H9 (cell line): ENCODE data around the gene SCAF1. TPM values are rescaled to one million over a fixed set of nuclear protein-coding genes. Genes with fewer than 3 reads are reported as not detected.

Experiments used
- DNase-seq: peaks from one replicate; pipeline ENCODE4 v3.0.0-alpha.2; 2017
- H2AFZ ChIP-seq: one replicate; pipeline ENCODE4 v1.6.1; 2013; ENCODE audit warnings: mild to moderate bottlenecking, low read length, control low read depth, moderate library complexity
- H2AK5ac ChIP-seq: 2 replicates; pipeline ENCODE4 v1.6.1; 2013; ENCODE audit warnings: low read length, control low read depth, mixed read lengths; ENCODE audit not compliant: insufficient read length
- H2BK120ac ChIP-seq: one replicate; pipeline ENCODE4 v1.6.1; 2013; ENCODE audit warnings: low read depth, mild to moderate bottlenecking, low read length, control low read depth, inconsistent platforms; ENCODE audit not compliant: poor library complexity, severe bottlenecking
- H2BK12ac ChIP-seq: 2 replicates; pipeline ENCODE4 v1.6.1; 2013; ENCODE audit warnings: low read length, control low read depth, mixed read lengths, low read depth; ENCODE audit not compliant: insufficient read length
- H2BK15ac ChIP-seq: 2 replicates; pipeline ENCODE4 v1.6.1; 2013; ENCODE audit warnings: low read depth, low read length, control low read depth
- H2BK20ac ChIP-seq: one replicate; pipeline ENCODE4 v1.6.1; 2013; ENCODE audit warnings: low read depth, mild to moderate bottlenecking, low read length, control low read depth, inconsistent platforms; ENCODE audit not compliant: poor library complexity, severe bottlenecking
- H2BK5ac ChIP-seq: 2 replicates; pipeline ENCODE4 v1.6.1; 2013; ENCODE audit warnings: low read length, control low read depth, mixed read lengths; ENCODE audit not compliant: insufficient read length
- H3K14ac ChIP-seq: 2 replicates; pipeline ENCODE4 v1.6.1; 2013; ENCODE audit warnings: low read length, control low read depth; ENCODE audit not compliant: insufficient read depth
- H3K18ac ChIP-seq: 2 replicates; pipeline ENCODE4 v1.6.1; 2013; ENCODE audit warnings: low read depth, mild to moderate bottlenecking, mixed read lengths, low read length, control low read depth; ENCODE audit not compliant: insufficient read length
- H3K23ac ChIP-seq: 2 replicates; pipeline ENCODE4 v1.6.1; 2013; ENCODE audit warnings: low read length, control low read depth, mixed read lengths, low read depth; ENCODE audit not compliant: insufficient read length
- H3K23me2 ChIP-seq: 2 replicates; pipeline ENCODE4 v1.6.1; 2013; ENCODE audit warnings: low read depth, mild to moderate bottlenecking, mixed read lengths, low read length, control low read depth; ENCODE audit not compliant: insufficient read length, poor library complexity, severe bottlenecking
- H3K27ac ChIP-seq: 2 replicates; pipeline ENCODE4 v1.5.1; 2013; ENCODE audit warnings: low read length, control low read depth, mixed read lengths, low read depth; ENCODE audit not compliant: insufficient read length
- H3K27me3 ChIP-seq: 2 replicates; pipeline ENCODE4 v1.6.1; 2013; ENCODE audit warnings: low read length, control low read depth, inconsistent platforms; ENCODE audit not compliant: insufficient read depth
- H3K4ac ChIP-seq: 2 replicates; pipeline ENCODE4 v1.6.1; 2013; ENCODE audit warnings: low read depth, mild to moderate bottlenecking, control low read depth, inconsistent platforms, low read length, moderate library complexity
- H3K4me1 ChIP-seq: 2 replicates; pipeline ENCODE4 v1.6.1; 2013; ENCODE audit warnings: low read length, control low read depth, inconsistent platforms; ENCODE audit not compliant: insufficient read depth
- H3K4me2 ChIP-seq: 2 replicates; pipeline ENCODE4 v1.6.1; 2013; ENCODE audit warnings: low read length, control low read depth, mixed read lengths; ENCODE audit not compliant: insufficient read length, insufficient read depth
- H3K56ac ChIP-seq: 2 replicates; pipeline ENCODE4 v1.6.1; 2013; ENCODE audit warnings: low read depth, mild to moderate bottlenecking, mixed read lengths, low read length, control low read depth; ENCODE audit not compliant: insufficient read length
- H3K79me1 ChIP-seq: 2 replicates; pipeline ENCODE4 v1.6.1; 2013; ENCODE audit warnings: low read depth, mild to moderate bottlenecking, moderate library complexity, low read length, control low read depth, inconsistent platforms; ENCODE audit not compliant: insufficient read depth, poor library complexity, severe bottlenecking
- H3K79me2 ChIP-seq: 2 replicates; pipeline ENCODE4 v1.6.1; 2013; ENCODE audit warnings: low read length, control low read depth, inconsistent platforms; ENCODE audit not compliant: insufficient read depth
- H3K9ac ChIP-seq: 2 replicates; pipeline ENCODE4 v1.6.1; 2013; ENCODE audit warnings: low read length, control low read depth, mixed read lengths; ENCODE audit not compliant: insufficient read length; ENCODE audit errors: extremely low read depth
- H3K9me3 ChIP-seq: one replicate; pipeline ENCODE4 v1.6.1; 2013; ENCODE audit warnings: low read depth, low read length, inconsistent platforms; ENCODE audit not compliant: control insufficient read depth
- H3T11ph ChIP-seq: one replicate; pipeline ENCODE4 v1.6.1; 2013; ENCODE audit warnings: mild to moderate bottlenecking, low read length, control low read depth, inconsistent platforms
- H4K20me1 ChIP-seq: one replicate; pipeline ENCODE4 v1.6.1; 2013; ENCODE audit not compliant: control insufficient read depth, insufficient read length, insufficient read depth
- H4K5ac ChIP-seq: 2 replicates; pipeline ENCODE4 v1.6.1; 2013; ENCODE audit warnings: low read depth, mild to moderate bottlenecking, mixed read lengths, low read length, control low read depth; ENCODE audit not compliant: insufficient read length
- H4K8ac ChIP-seq: replicated peaks from 2 replicates; pipeline ENCODE4 v1.6.1; 2013; ENCODE audit warnings: low read length, control low read depth, mixed read lengths, low read depth; ENCODE audit not compliant: insufficient read length
- H4K91ac ChIP-seq: 2 replicates; pipeline ENCODE4 v1.6.1; 2013; ENCODE audit warnings: low read depth, mild to moderate bottlenecking, moderate library complexity, mixed read lengths, low read length, control low read depth; ENCODE audit not compliant: insufficient read length
- H3K27ac Mint-ChIP-seq, 3 experiments: 2 replicates in 2 of 3; 3 replicates in 1 of 3; pipeline ENCODE4 v1.8.0; 2020 to 2021; ENCODE audit warnings: mixed read lengths in 3 of 3, mild to moderate bottlenecking in 1 of 3, moderate library complexity in 1 of 3
- H3K27me3 Mint-ChIP-seq: 2 replicates; pipeline ENCODE4 v1.8.0; 2021; ENCODE audit warnings: low read depth, mild to moderate bottlenecking, moderate library complexity, mixed read lengths
- H3K36me3 Mint-ChIP-seq, 3 experiments: 2 replicates in 2 of 3; 3 replicates in 1 of 3; pipeline ENCODE4 v1.8.0; 2020 to 2021; ENCODE audit warnings: low read depth in 3 of 3, mixed read lengths in 3 of 3; ENCODE audit not compliant: insufficient read depth in 1 of 3
- H3K4me1 Mint-ChIP-seq, 2 experiments: 2 replicates each; pipeline ENCODE4 v1.8.0; 2020; ENCODE audit warnings: mixed read lengths in 2 of 2
- H3K4me3 Mint-ChIP-seq, 2 experiments: 2 replicates in 1 of 2; 3 replicates in 1 of 2; pipeline ENCODE4 v1.8.0; 2020 to 2021; ENCODE audit warnings: mild to moderate bottlenecking in 2 of 2, mixed read lengths in 2 of 2, moderate library complexity in 1 of 2
- H3K9me3 Mint-ChIP-seq, 2 experiments: 2 replicates in 1 of 2; 3 replicates in 1 of 2; pipeline ENCODE4 v1.8.0; 2020; ENCODE audit warnings: mild to moderate bottlenecking in 2 of 2, mixed read lengths in 2 of 2, moderate library complexity in 1 of 2
- WGBS: extraction: QIAGEN DNeasy Blood & Tissue Kit; methylation state at CpG from one replicate; pipeline ENCODE4 v1.1.7; 2013; ENCODE audit warnings: missing lambda C conversion rate, low lambda C conversion rate, mixed read lengths; ENCODE audit not compliant: insufficient read length; ENCODE audit errors: extremely low coverage; 5-methylcytosine and 5-hydroxymethylcytosine counted together
- total RNA-seq: library from RNA; stranded (reverse); gene quantifications from 2 replicates; pipeline ENCODE4 v1.2.1, GENCODE V29; 2021
- TF ChIP-seq, protein P1 (sequence below): fragments of 200-600 bp; sonication (generic); conservative IDR thresholded peaks from 3 replicates; pipeline ENCODE4 v1.8.0; 2021; ENCODE audit warnings: antibody characterized with exemption, mild to moderate bottlenecking

Gene SCAF1
- total RNA-seq, 1 experiment from 2014 or later = 85.3 TPM

DNA sequence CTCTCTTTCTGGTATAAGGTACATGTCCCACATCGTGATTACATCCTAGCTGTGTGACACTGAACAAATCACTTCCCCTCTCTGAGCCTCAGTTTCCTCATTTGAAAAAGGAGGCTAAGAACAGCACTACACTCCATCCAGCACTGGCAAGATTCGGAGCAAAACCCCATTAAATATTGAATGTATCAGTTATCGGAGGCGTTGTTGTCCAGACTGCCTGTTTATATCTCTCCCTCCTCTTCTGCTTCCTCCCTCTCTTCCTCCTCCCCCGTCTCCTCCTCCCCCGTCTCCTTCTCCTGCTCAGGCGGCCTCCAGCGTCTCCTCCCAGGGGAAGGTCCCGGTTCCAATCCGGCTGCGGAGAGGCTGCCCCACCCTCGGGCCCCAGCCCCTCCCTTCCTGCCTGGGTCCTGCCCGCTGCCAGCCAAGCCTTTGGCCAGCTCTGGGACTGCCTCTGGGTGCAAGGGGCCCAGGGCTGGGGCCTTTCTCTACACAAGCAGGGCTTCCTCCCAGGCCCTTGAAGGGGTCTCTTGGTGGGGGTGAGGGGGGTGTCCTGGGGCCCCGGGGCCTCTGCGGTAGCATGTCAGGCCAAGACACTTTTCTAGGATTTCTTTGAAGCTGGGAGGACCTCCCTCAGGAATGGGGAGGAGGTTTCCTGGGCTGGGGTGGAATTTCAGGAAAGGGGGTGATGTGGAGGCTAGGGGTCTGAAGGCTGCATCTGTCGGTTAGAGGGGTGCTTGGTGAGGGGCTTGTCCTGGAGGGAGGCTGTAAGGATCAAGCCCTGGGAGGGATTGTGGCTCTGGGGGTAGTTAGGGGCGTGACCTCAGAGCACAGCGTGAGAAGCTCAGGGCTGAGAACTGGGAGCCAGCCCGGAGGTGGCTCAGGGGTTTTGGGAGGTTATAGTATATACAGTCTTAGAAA, 3.9 kb upstream of the SCAF1 start:
- Histone ChIP-seq H3K23me2 (peaks cover 18% of the 10 kb centered on the region), H3K27ac (no peak overlapping the region), H3K4me1 (no peaks in the 10 kb centered on the region; the same call in 1 of the 2 replicates), H2BK15ac (no peak overlapping the region), H3K18ac (no peak overlapping the region), H3T11ph (no peak overlapping the region), H3K79me1 (peaks cover 5% of the 10 kb centered on the region), H3K9me3 (no peaks in the 10 kb centered on the region), H3K4ac (no peak overlapping the region), H3K79me2 (peaks cover 2% of the 10 kb centered on the region), H3K9ac (peak overlapping the region; percentile 47), H2AFZ (no peak overlapping the region), H3K4me2 (peak overlapping the region; percentile 61), H2BK20ac (no peak overlapping the region), H2AK5ac (no peak overlapping the region), H2BK120ac (no peak overlapping the region), H2BK5ac (no peak overlapping the region), H2BK12ac (no peak overlapping the region), H3K23ac (no peak overlapping the region), H4K91ac (no peak overlapping the region), H4K20me1 (no peaks in the 10 kb centered on the region), H3K27me3 (no peaks in the 10 kb centered on the region), H4K8ac (no peak overlapping the region), H4K5ac (no peak overlapping the region), H3K14ac (no peak overlapping the region), H3K56ac (no peak overlapping the region)
- no peaks in the 10 kb centered on the region; a peak in 1 of 5 replicates for H3K9me3 Mint-ChIP-seq
- peak overlapping the region; percentile 34 to 83 for H3K4me3 Mint-ChIP-seq
- H3K4me1 Mint-ChIP-seq = peaks cover 48 to 61% of the 10 kb centered on the region in 2 experiments
- H3K36me3 Mint-ChIP-seq = no peaks in the 10 kb centered on the region
- peaks cover 25% of the 10 kb centered on the region for H3K27me3 Mint-ChIP-seq
- TF ChIP-seq, protein P1, sequence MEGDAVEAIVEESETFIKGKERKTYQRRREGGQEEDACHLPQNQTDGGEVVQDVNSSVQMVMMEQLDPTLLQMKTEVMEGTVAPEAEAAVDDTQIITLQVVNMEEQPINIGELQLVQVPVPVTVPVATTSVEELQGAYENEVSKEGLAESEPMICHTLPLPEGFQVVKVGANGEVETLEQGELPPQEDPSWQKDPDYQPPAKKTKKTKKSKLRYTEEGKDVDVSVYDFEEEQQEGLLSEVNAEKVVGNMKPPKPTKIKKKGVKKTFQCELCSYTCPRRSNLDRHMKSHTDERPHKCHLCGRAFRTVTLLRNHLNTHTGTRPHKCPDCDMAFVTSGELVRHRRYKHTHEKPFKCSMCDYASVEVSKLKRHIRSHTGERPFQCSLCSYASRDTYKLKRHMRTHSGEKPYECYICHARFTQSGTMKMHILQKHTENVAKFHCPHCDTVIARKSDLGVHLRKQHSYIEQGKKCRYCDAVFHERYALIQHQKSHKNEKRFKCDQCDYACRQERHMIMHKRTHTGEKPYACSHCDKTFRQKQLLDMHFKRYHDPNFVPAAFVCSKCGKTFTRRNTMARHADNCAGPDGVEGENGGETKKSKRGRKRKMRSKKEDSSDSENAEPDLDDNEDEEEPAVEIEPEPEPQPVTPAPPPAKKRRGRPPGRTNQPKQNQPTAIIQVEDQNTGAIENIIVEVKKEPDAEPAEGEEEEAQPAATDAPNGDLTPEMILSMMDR = no peak
- H3K27ac Mint-ChIP-seq = peak overlapping the region in 2 of 3 experiments; percentile 77 to 81; a peak in 4 of 7 replicates
- WGBS = no CpG with 5 or more reads among the region's 19 CpGs
- peak; percentile 86 for DNase-seq
